Body of pancreas (tissue), 4 donors: ENCODE data around the gene LRRK1. TPM values are rescaled to one million over a fixed set of nuclear protein-coding genes. Genes with fewer than 3 reads are reported as not detected.

Source experiments
- ATAC-seq: fragments of 150-250 bp; one replicate; pipeline ENCODE4 v1.9.1; 2016
- DNase-seq, 4 donors: peaks; one replicate each; pipeline ENCODE4 v3.0.0-alpha.2; 2019
- H3K27ac ChIP-seq, 4 donors: fragments of 200-600 bp; sonication (generic); 1 replicate in 3 of 4; 2 replicates in 1 of 4; pipeline versions ENCODE4 v1.5.1 to v1.6.1; 2016 to 2019; ENCODE audit warnings: mild to moderate bottlenecking in 1 of 4, mixed read lengths in 1 of 4, moderate library complexity in 1 of 4
- H3K27me3 ChIP-seq, 2 donors: fragments of 200-600 bp; sonication (generic); one replicate each; pipeline ENCODE4 v1.6.0; 2016; ENCODE audit warnings: mild to moderate bottlenecking in 1 of 2
- H3K36me3 ChIP-seq, 2 donors: fragments of 200-600 bp; sonication (generic); replicated peaks in 1 of 2; 2 replicates each; pipeline ENCODE4 v1.5.1; 2016; ENCODE audit warnings: low read depth in 2 of 2; ENCODE audit not compliant: insufficient read depth in 1 of 2
- H3K4me1 ChIP-seq: fragments of 200-600 bp; sonication (generic); one replicate; pipeline ENCODE4 v1.6.0; 2016
- H3K4me3 ChIP-seq, 2 donors: fragments of 200-600 bp; sonication (generic); 1 replicate in 1 of 2; 2 replicates in 1 of 2; pipeline ENCODE4 v1.5.1; 2016 to 2019
- H3K9me3 ChIP-seq, 3 donors: fragments of 200-600 bp; sonication (generic); 1 replicate in 2 of 3; 2 replicates in 1 of 3; pipeline ENCODE4 v1.5.1; 2016
- CTCF ChIP-seq, 7 experiments: fragments of 450-650 bp in 4 of 7; fragments of 200-600 bp in 3 of 7; sonication (generic) in 3 of 7; IDR thresholded peaks; one replicate each; pipeline ENCODE4 v1.5.1; 2016 to 2019; ENCODE audit warnings: antibody characterized with exemption in 7 of 7
- POLR2A ChIP-seq, 3 donors: fragments of 450-650 bp; IDR thresholded peaks; one replicate each; pipeline ENCODE4 v1.6.1; 2016; ENCODE audit warnings: antibody characterized with exemption in 3 of 3, mild to moderate bottlenecking in 2 of 3
- WGBS, 2 donors: methylation state at CpG; one replicate each; pipeline ENCODE4 v1.1.5; 2017; 5-methylcytosine and 5-hydroxymethylcytosine counted together
- intact Hi-C: fragments of 100-400 bp; cut with DNase I; formaldehyde crosslinking; loops from one replicate; pipeline ENCODE4 v1.15.1; 2023
- total RNA-seq, 2 donors: library from RNA; depleted of rRNA; stranded (reverse); fragments of >200 nt; gene quantifications; one replicate each; pipeline ENCODE4 v1.1.0, GENCODE V29; 2016

Gene LRRK1
- total RNA-seq, 2 donors from 2014 or later = 12.2 to 14.0 TPM

GRCh38 chr15:100890051-100890720 lies 29.0 kb upstream of the LRRK1 start:
- peak overlapping the region in 2 of 4 donors; percentile 38 to 63 for H3K27ac ChIP-seq
- intact Hi-C loops = no loop called here
- DNase-seq (no peak), ATAC-seq (no peak)
- no peaks in the 10 kb centered on the region for H3K27me3 ChIP-seq
- no peak overlapping the region for H3K4me3 ChIP-seq
- no peaks in the 10 kb centered on the region for H3K36me3 ChIP-seq
- WGBS, 2 donors = 67 to 70% methylated on average over 10 of the region's 10 CpGs
- no peaks in the 10 kb centered on the region for H3K9me3 ChIP-seq
- peaks cover 11% of the 10 kb centered on the region for H3K4me1 ChIP-seq
- TF ChIP-seq CTCF (IDR thresholded peaks at IDR 0.05) (no peak), POLR2A (IDR thresholded peaks at IDR 0.05) (no peak)

GRCh38 chr15:100890850-100891249 lies 28.3 kb upstream of the LRRK1 start:
- intact Hi-C loops = no loop called here
- no peak for TF ChIP-seq CTCF (IDR thresholded peaks at IDR 0.05)
- no peak for TF ChIP-seq POLR2A (IDR thresholded peaks at IDR 0.05)
- H3K9me3 ChIP-seq = no peaks in the 10 kb centered on the region
- WGBS, 2 donors = 69 to 83% methylated on average over 5 to 6 of the region's 6 CpGs
- H3K4me1 ChIP-seq = peaks cover 11% of the 10 kb centered on the region
- H3K4me3 ChIP-seq = no peak overlapping the region
- ATAC-seq (no peak), DNase-seq (no peak)
- no peaks in the 10 kb centered on the region for H3K27me3 ChIP-seq
- no peak overlapping the region for H3K27ac ChIP-seq
- no peaks in the 10 kb centered on the region for H3K36me3 ChIP-seq

- 69 to 74% methylated on average over 17 to 20 of the region's 21 CpGs for WGBS, 2 donors
- Histone ChIP-seq H3K4me1 (peaks cover 11% of the 10 kb centered on the region), H3K36me3 (no peaks in the 10 kb centered on the region), H3K27ac (no peak overlapping the region), H3K4me3 (no peak overlapping the region), H3K9me3 (no peaks in the 10 kb centered on the region), H3K27me3 (no peaks in the 10 kb centered on the region)
- ATAC-seq (no peak), DNase-seq (no peak)
- TF ChIP-seq POLR2A (IDR thresholded peaks at IDR 0.05) (no peak), CTCF (IDR thresholded peaks at IDR 0.05) (no peak)
- intact Hi-C loops = no loop called here
Measured at GRCh38 chr15:100891307-100892012, 27.7 kb upstream of the LRRK1 start.

GRCh38 chr15:100892013-100892355 lies 27.2 kb upstream of the LRRK1 start:
- no peaks in the 10 kb centered on the region for H3K9me3 ChIP-seq
- intact Hi-C loops = no loop called here
- no peak overlapping the region for H3K4me3 ChIP-seq
- 57 to 65% methylated on average over 6 of the region's 6 CpGs for WGBS, 2 donors
- DNase-seq (no peak), ATAC-seq (no peak)
- H3K27ac ChIP-seq = no peak overlapping the region
- H3K4me1 ChIP-seq = peaks cover 11% of the 10 kb centered on the region
- no peaks in the 10 kb centered on the region for H3K36me3 ChIP-seq
- no peaks in the 10 kb centered on the region for H3K27me3 ChIP-seq
- no peak for TF ChIP-seq CTCF (IDR thresholded peaks at IDR 0.05)
- no peak for TF ChIP-seq POLR2A (IDR thresholded peaks at IDR 0.05)
